Heart right ventricle (tissue), 16 donors: Measurements from ENCODE around the gene HK3. TPM values are rescaled to one million over a fixed set of nuclear protein-coding genes. Genes with fewer than 3 reads are reported as not detected.

Source experiments
- ATAC-seq, 8 donors: fragments of 200-7000 bp; cut with Tn5 transposase; one replicate each; pipeline ENCODE4 v1.9.1; 2020; ENCODE audit warnings: mild to moderate bottlenecking in 8 of 8, moderate library complexity in 8 of 8, moderate number of reproducible peaks in 1 of 8
- DNase-seq, 2 donors: peaks; one replicate each; pipeline ENCODE4 v3.0.0-alpha.2; 2020
- H3K27ac ChIP-seq, 10 donors: fragments of 200-600 bp; sonication (generic) in 2 of 10; one replicate each; pipeline versions ENCODE4 v1.5.0 to v1.8.0; 2020 to 2022; ENCODE audit warnings: mild to moderate bottlenecking in 3 of 10
- H3K27me3 ChIP-seq, 7 donors: fragments of 200-600 bp; one replicate each; pipeline ENCODE4 v1.8.0; 2021 to 2022; ENCODE audit warnings: mild to moderate bottlenecking in 2 of 7
- H3K36me3 ChIP-seq, 9 donors: fragments of 200-600 bp; sonication (generic) in 1 of 9; one replicate each; pipeline versions ENCODE4 v1.5.0 to v1.8.0; 2020 to 2022; ENCODE audit warnings: mild to moderate bottlenecking in 2 of 9
- H3K4me1 ChIP-seq, 9 donors: fragments of 200-600 bp; sonication (generic) in 1 of 9; one replicate each; pipeline versions ENCODE4 v1.5.0 to v1.8.0; 2020 to 2022; ENCODE audit warnings: mild to moderate bottlenecking in 4 of 9
- H3K4me3 ChIP-seq, 10 donors: fragments of 200-600 bp; sonication (generic) in 2 of 10; one replicate each; pipeline versions ENCODE4 v1.5.0 to v1.8.0; 2020 to 2022; ENCODE audit warnings: mild to moderate bottlenecking in 7 of 10, moderate library complexity in 2 of 10
- H3K9me3 ChIP-seq, 11 donors: fragments of 200-600 bp in 10 of 11; sonication (generic) in 2 of 11; one replicate each; pipeline versions ENCODE4 v1.5.0 to v1.8.0; 2013 to 2022; ENCODE audit warnings: mild to moderate bottlenecking in 2 of 11, control low read depth in 1 of 11, moderate library complexity in 1 of 11
- CTCF ChIP-seq, 9 donors: fragments of 200-600 bp; sonication (generic) in 2 of 9; IDR thresholded peaks; one replicate each; pipeline versions ENCODE4 v1.5.0 to v1.8.0; 2021 to 2022; ENCODE audit warnings: antibody characterized with exemption in 9 of 9, mild to moderate bottlenecking in 5 of 9, moderate library complexity in 1 of 9
- WGBS, 2 donors: extraction: QIAGEN DNeasy Blood & Tissue Kit; methylation state at CpG; one replicate each; pipeline ENCODE4 v1.1.7; 2013; ENCODE audit warnings: inconsistent platforms in 1 of 2; 5-methylcytosine and 5-hydroxymethylcytosine counted together
- intact Hi-C, 10 donors: fragments of 100-400 bp; cut with DNase I; formaldehyde crosslinking; loops; one replicate each; pipeline versions ENCODE4 v1.11.1 to v1.14.2; 2022
- polyA plus RNA-seq, 2 donors: library from polyadenylated mRNA; stranded (reverse); fragments of 200-250 nt; gene quantifications; one replicate each; pipeline ENCODE4 v1.2.3, GENCODE V29; 2013
- total RNA-seq, 10 donors: library from RNA; stranded (reverse); fragmentation: NEBNext Ultra II Directional in 3 of 10; extraction: Animal tissue kit (Norgen Biotek cat#: 25700) in 3 of 10; gene quantifications; one replicate each; pipeline versions ENCODE4 v1.2.1 to v1.2.4, GENCODE V29; 2021 to 2023
- donor health status: Arrhythmogenic right ventricular cardiomyopathy.
- donor health status: ischemic (EF 13 %, LVEDD 7.1; RV severe dilation, severe dysfunction).
- donor health status: healthy with polysubstance abuse.
- donor health status: DM: no; HTN: yes; CAD: no.
- donor health status: DM: no; HTN: no; CAD: no.
- donor health status: ischemic (EF 25% LVEDD 6.9; RV normal size, moderate dysfunction).
- donor health status: ischemic (EF 25% LVEDD 5.7; RV mildly dilated, moderate dysfunction).
- donor health status: healthy.
- donor health status: DM: yes; HTN: yes; CAD: no.
- donor health status: Ischemic cardiomyopathy.
- donor health status: ischemic (EF 35%, LVEDD 5.7; RV mildly dilated, moderate dysfunction).
- donor health status: nonischemic (EF 11% LVEDD 7.7; RV severe dilation, severe dysfunction).
- donor health status: DM: yes; HTN: yes; CAD: no.
- donor health status: PGD.
- donor health status: ischemic (EF 29% LVEDD 5.4; RV normal size, mild dysfunction).
- donor health status: nonischemic (EF 23%, LVEDD 6.1; RV moderate dilation, normal function).

HK3 gene
- total and polyA plus RNA-seq, 12 donors: 0.68 to 18.7 (median 4.2) TPM

DNA sequence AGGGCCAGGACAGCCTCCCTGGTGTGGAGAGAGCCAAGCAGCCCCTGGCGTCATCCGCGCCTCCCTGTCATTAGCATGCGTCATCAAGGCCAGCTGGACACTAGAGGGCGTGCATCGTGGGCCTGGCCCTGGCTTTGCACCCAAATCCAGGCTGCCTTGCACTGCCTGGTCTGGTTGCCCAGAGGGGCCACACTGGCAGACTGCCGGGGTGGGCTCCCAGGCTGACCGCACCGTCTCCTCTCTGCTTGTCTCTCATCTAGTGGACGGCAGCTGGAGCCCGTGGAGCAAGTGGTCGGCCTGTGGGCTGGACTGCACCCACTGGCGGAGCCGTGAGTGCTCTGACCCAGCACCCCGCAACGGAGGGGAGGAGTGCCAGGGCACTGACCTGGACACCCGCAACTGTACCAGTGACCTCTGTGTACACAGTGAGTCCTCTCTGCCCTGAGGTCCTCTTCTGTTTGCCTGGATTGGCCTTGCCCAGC is 29.0 kb downstream of the HK3 start:
- Histone ChIP-seq H3K4me1 (no peaks in the 10 kb centered on the region), H3K4me3 (no peak overlapping the region), H3K36me3 (no peaks in the 10 kb centered on the region), H3K9me3 (no peaks in the 10 kb centered on the region), H3K27ac (no peak overlapping the region), H3K27me3 (peaks cover 0 to 69% (median 50%) of the 10 kb centered on the region in 7 donors)
- ATAC-seq (peak in 4 of 8 donors; percentile 33 to 74 (median 58)), DNase-seq (peak in 1 of 2 donors; percentile 14)
- WGBS, 2 donors: 54 to 57% methylated on average over 17 of the region's 17 CpGs
- TF ChIP-seq CTCF (IDR thresholded peaks at IDR 0.05): peak in 7 of 9 donors; percentile 31 to 45 (median 35)
- intact Hi-C loops: no loop called here

GRCh38 chr5:176869501-176870109 is 29.5 kb downstream of the HK3 start:
- H3K36me3 ChIP-seq: no peaks in the 10 kb centered on the region
- peak in 2 of 8 donors; percentile 8 to 29 for ATAC-seq
- H3K27me3 ChIP-seq: peaks cover 0 to 69% (median 50%) of the 10 kb centered on the region in 7 donors
- H3K9me3 ChIP-seq: no peaks in the 10 kb centered on the region
- DNase-seq: no peak
- TF ChIP-seq CTCF (IDR thresholded peaks at IDR 0.05): no peak
- 79% methylated on average over 38 of the region's 38 CpGs for WGBS, 2 donors
- H3K4me3 ChIP-seq: no peak overlapping the region
- H3K4me1 ChIP-seq: no peaks in the 10 kb centered on the region
- H3K27ac ChIP-seq: no peak overlapping the region
- intact Hi-C loops: no loop called here

DNA sequence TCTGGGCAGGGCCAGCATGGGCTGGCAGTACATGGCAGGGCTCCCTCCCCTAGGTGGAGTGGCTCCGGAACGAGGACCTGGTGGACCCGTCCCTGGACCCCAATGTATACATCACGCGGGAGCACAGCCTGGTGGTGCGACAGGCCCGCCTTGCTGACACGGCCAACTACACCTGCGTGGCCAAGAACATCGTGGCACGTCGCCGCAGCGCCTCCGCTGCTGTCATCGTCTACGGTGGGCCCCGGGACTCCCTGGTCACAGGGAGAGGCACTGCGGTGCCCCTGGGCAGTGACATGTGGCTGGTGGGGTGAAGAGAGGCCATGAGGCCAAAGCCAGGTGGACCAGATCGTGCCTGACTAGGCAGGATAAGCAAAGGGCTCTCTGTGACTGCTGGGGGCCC is 30.4 kb downstream of the HK3 start:
- TF ChIP-seq CTCF (IDR thresholded peaks at IDR 0.05): no peak
- intact Hi-C loops: no loop called here
- no peaks in the 10 kb centered on the region for H3K4me1 ChIP-seq
- 92% methylated on average over 20 of the region's 20 CpGs for WGBS, 2 donors
- DNase-seq: no peak
- no peak overlapping the region for H3K4me3 ChIP-seq
- H3K27ac ChIP-seq: no peak overlapping the region
- ATAC-seq: no peak
- H3K27me3 ChIP-seq: peaks cover 0 to 68% (median 57%) of the 10 kb centered on the region in 7 donors
- no peaks in the 10 kb centered on the region for H3K9me3 ChIP-seq
- no peaks in the 10 kb centered on the region for H3K36me3 ChIP-seq

GRCh38 chr5:176868126-176868525 is 31.0 kb downstream of the HK3 start:
- no peaks in the 10 kb centered on the region for H3K4me1 ChIP-seq
- no peaks in the 10 kb centered on the region for H3K9me3 ChIP-seq
- WGBS, 2 donors: 88 to 90% methylated on average over 14 of the region's 14 CpGs
- TF ChIP-seq CTCF (IDR thresholded peaks at IDR 0.05): no peak
- DNase-seq (no peak), ATAC-seq (no peak)
- intact Hi-C loops: no loop called here
- no peaks in the 10 kb centered on the region for H3K36me3 ChIP-seq
- peaks cover 0 to 72% (median 59%) of the 10 kb centered on the region in 7 donors for H3K27me3 ChIP-seq
- H3K4me3 ChIP-seq: no peak overlapping the region
- no peak overlapping the region for H3K27ac ChIP-seq
